Thyroid gland (tissue), 4 donors: ENCODE measurements around the gene GANC. TPM values are rescaled to one million over a fixed set of nuclear protein-coding genes. Genes with fewer than 3 reads are reported as not detected.

Source experiments
- DNase-seq, 2 donors: peaks; one replicate each; pipeline ENCODE4 v3.0.0-alpha.2; 2019
- H3K27ac ChIP-seq, 3 donors: fragments of 200-600 bp; sonication (generic); 1 replicate in 2 of 3; 2 replicates in 1 of 3; pipeline ENCODE4 v1.5.1; 2016 to 2019; ENCODE audit warnings: mild to moderate bottlenecking in 1 of 3, moderate library complexity in 1 of 3
- H3K27me3 ChIP-seq: fragments of 200-600 bp; sonication (generic); one replicate; pipeline ENCODE4 v1.5.1; 2019
- H3K36me3 ChIP-seq, 2 donors: fragments of 200-600 bp; sonication (generic); one replicate each; pipeline ENCODE4 v1.5.1; 2016 to 2019
- H3K4me1 ChIP-seq, 2 donors: fragments of 200-600 bp; sonication (generic); one replicate each; pipeline ENCODE4 v1.5.1; 2017 to 2019
- H3K4me3 ChIP-seq, 3 donors: fragments of 200-600 bp; sonication (generic); replicated peaks in 1 of 3; 1 replicate in 2 of 3; 2 replicates in 1 of 3; pipeline ENCODE4 v1.5.1; 2016; ENCODE audit warnings: mild to moderate bottlenecking in 1 of 3
- H3K9me3 ChIP-seq: fragments of 200-600 bp; sonication (generic); one replicate; pipeline ENCODE4 v1.5.1; 2017
- POLR2A ChIP-seq, 2 donors: fragments of 450-650 bp; IDR thresholded peaks; one replicate each; pipeline ENCODE4 v1.6.1; 2017; ENCODE audit warnings: antibody characterized with exemption in 2 of 2, mild to moderate bottlenecking in 2 of 2, moderate library complexity in 1 of 2
- WGBS, 2 donors: methylation state at CpG; one replicate each; pipeline ENCODE4 v1.1.5; 2017; 5-methylcytosine and 5-hydroxymethylcytosine counted together
- intact Hi-C: fragments of 100-400 bp; cut with DNase I; formaldehyde crosslinking; loops from one replicate; pipeline ENCODE4 v1.15.1; 2023
- total RNA-seq, 4 donors: library from RNA; depleted of rRNA; stranded (reverse); fragments of >200 nt; gene quantifications; one replicate each; pipeline ENCODE4 v1.2.3, GENCODE V29; 2016
- TF ChIP-seq, protein P1 (sequence below), 6 experiments: fragments of 200-600 bp in 3 of 6; fragments of 450-650 bp in 3 of 6; sonication (generic) in 3 of 6; IDR thresholded peaks; one replicate each; pipeline ENCODE4 v1.5.1; 2016 to 2019; ENCODE audit warnings: antibody characterized with exemption in 6 of 6, mild to moderate bottlenecking in 2 of 6, inconsistent platforms in 1 of 6, moderate library complexity in 1 of 6

Gene GANC
- total RNA-seq, 4 donors from 2014 or later: 19.9 to 49.4 (median 22.2) TPM

DNA sequence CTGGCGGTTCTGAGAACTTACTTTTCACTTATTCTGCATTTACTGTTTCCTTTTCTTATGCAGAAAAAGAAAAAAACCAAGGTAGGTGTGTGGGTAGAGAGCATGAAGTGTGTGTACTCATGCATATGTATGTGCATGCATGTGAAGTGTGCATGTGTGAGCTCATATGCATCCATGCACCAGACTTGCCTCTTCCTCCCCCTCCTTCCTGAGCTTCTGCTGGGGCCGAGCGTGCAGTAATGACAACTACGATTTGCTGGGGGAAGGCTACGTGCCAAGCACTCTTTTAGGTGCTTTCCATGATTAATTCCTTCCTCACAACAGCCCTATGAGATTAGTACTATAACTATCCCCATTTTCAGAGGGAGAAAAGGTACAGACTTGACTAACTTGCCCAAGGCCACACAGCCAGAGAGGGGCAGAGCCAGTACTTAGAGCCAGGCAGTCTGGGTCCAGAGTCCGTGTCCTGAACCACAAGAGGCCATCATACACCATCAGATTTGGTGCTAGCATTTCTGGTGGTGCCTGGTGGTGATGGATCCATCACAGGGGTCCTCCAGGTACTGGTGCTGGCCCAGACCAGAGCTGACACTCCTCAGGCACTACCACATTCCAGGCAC lies 133.0 kb downstream of the GANC start:
- intact Hi-C loops: no loop called here
- Histone ChIP-seq H3K27ac (no peak overlapping the region), H3K9me3 (no peaks in the 10 kb centered on the region), H3K4me1 (no peaks in the 10 kb centered on the region), H3K27me3 (no peaks in the 10 kb centered on the region), H3K36me3 (no peaks in the 10 kb centered on the region), H3K4me3 (no peak overlapping the region)
- WGBS, 2 donors: 57 to 69% methylated on average over 6 of the region's 6 CpGs
- no peak for DNase-seq
- TF ChIP-seq, protein P1, sequence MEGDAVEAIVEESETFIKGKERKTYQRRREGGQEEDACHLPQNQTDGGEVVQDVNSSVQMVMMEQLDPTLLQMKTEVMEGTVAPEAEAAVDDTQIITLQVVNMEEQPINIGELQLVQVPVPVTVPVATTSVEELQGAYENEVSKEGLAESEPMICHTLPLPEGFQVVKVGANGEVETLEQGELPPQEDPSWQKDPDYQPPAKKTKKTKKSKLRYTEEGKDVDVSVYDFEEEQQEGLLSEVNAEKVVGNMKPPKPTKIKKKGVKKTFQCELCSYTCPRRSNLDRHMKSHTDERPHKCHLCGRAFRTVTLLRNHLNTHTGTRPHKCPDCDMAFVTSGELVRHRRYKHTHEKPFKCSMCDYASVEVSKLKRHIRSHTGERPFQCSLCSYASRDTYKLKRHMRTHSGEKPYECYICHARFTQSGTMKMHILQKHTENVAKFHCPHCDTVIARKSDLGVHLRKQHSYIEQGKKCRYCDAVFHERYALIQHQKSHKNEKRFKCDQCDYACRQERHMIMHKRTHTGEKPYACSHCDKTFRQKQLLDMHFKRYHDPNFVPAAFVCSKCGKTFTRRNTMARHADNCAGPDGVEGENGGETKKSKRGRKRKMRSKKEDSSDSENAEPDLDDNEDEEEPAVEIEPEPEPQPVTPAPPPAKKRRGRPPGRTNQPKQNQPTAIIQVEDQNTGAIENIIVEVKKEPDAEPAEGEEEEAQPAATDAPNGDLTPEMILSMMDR (IDR thresholded peaks at IDR 0.05): no peak
- TF ChIP-seq POLR2A (IDR thresholded peaks at IDR 0.05): no peak

Other genes starting within 250 kb of the GANC start
- gene PLA2G4D, start 178.6 kb upstream of the GANC start, total RNA-seq: not detected
- 10 to 100 TPM in 2 of 4 donors, 1 to 10 TPM in 2; 3.9 to 24.8 (median 14.1) TPM for gene PLA2G4F, start 116.6 kb upstream of the GANC start, total RNA-seq
- 100 to 1,000 TPM in 2 of 4 donors, 10 to 100 TPM in 2; 75.0 to 156 (median 107) TPM for gene VPS39, start 64.9 kb upstream of the GANC start, total RNA-seq
- gene TMEM87A, start 232 bp downstream of the GANC start, total RNA-seq: 100 to 1,000 TPM; 106 to 187 (median 125) TPM
- gene CAPN3, start 86.3 kb downstream of the GANC start, total RNA-seq: 1 to 10 TPM; 3.0 to 6.8 (median 4.0) TPM
- 10 to 100 TPM; 42.9 to 54.8 (median 50.3) TPM for gene ZNF106, start 217.9 kb downstream of the GANC start, total RNA-seq
- gene SNAP23, start 222.4 kb downstream of the GANC start, total RNA-seq: 10 to 100 TPM; 55.7 to 76.9 (median 69.6) TPM